Stimulated activated CD8-positive, alpha-beta memory T cell treated with anti-CD3 and anti-CD28 coated beads, Interleukin-7, amount 100 ng/mL, for 4 hours (primary cell): ENCODE measurements around the gene NIBAN1.

Experiments
- DNase-seq, 2 donors: peaks; one replicate each; pipeline ENCODE4 v3.0.0-alpha.2; 2020; ENCODE audit warnings: low read depth in 2 of 2

The NIBAN1 gene

GRCh38 chr1:184945678-184946412, 28.5 kb downstream of the NIBAN1 start:
- DNase-seq, result no peak

GRCh38 chr1:184945029-184945428, 29.3 kb downstream of the NIBAN1 start:
- no peak for DNase-seq

- no peak for DNase-seq
Measured at GRCh38 chr1:184943998-184944397, 30.3 kb downstream of the NIBAN1 start.

DNA sequence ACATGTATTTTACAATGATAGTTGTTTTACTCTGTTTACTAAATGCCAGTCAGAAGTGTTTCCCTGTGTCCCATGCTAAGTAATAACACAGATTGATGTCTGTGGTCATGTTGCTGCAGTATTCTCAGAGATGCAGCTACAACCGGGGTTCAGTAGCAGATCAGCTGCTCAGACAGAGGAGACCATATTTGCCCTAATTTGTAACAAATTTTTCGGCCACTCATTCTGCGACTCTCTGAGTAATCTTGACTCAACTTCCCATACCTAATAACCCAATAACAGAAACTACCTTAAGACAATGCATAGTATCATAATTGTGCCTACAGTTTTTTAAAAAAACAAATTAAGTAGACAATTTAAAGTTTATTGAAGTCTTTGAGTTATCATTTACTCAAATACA, 32.6 kb downstream of the NIBAN1 start:
- DNase-seq, result no peak

- no peak for DNase-seq
Measured at GRCh38 chr1:184941410-184941733, 32.9 kb downstream of the NIBAN1 start.

DNA sequence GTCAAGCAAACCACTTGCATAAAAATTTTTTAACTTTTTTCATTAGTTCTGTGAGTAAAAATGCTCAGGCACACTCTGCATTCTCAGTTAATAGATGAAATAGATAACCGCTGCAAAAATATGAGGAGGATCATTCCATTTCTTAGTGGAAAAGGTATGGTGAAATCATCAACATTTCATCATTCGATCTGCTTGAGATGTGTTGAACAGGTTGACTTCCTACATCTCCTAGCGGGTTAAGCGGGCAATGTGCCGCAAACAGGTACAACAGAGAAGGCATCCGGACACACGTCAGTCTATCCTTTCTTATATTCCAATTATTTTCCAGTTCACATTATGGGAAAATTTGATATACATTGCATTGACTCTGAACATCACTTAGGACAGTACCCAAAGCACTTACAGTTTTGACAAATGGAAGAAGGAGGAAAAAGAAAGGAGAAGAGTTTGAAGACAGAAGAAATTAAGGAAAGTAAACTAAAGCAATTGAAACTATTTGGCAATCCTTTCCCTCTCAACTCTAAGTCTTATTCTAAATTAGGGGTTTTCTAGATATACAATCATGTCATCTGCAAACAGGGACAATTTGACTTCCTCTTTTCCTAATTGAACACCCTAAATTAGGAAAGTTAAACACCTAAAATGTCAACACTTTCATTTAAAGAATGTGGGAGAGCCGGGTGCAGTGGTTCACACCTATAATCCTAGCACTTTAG, 33.5 kb downstream of the NIBAN1 start:
- DNase-seq, result no peak

- no peak for DNase-seq
Measured at GRCh38 chr1:184940226-184940625, 34.1 kb downstream of the NIBAN1 start.

GRCh38 chr1:184937729-184938128, 36.6 kb downstream of the NIBAN1 start:
- no peak for DNase-seq

- DNase-seq, result no peak
Measured at GRCh38 chr1:184935920-184936798, 38.1 kb downstream of the NIBAN1 start.

DNA sequence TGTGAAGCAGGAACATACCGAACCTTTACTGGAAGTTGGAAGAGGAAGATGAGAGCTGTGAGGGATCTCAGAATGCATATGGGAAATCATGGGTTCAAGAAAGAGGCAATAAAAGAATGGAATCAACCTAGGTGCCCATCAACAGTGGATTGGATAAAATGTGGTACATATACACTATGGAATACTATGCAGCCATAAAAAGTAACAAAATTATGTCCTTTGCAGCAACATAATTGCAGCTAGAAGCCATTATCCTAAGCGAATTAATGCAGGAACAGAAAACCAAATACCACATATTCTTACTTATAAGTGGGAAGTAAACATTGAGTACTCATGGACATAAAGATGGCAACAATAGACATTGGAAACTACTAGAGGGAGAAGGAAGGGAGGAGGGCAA, 40.4 kb downstream of the NIBAN1 start:
- no peak for DNase-seq

- no peak for DNase-seq
Measured at GRCh38 chr1:184932319-184932718, 42.0 kb downstream of the NIBAN1 start.

GRCh38 chr1:184931566-184931965, 42.7 kb downstream of the NIBAN1 start:
- no peak for DNase-seq

GRCh38 chr1:184930645-184931044, 43.7 kb downstream of the NIBAN1 start:
- DNase-seq, result no peak

DNA sequence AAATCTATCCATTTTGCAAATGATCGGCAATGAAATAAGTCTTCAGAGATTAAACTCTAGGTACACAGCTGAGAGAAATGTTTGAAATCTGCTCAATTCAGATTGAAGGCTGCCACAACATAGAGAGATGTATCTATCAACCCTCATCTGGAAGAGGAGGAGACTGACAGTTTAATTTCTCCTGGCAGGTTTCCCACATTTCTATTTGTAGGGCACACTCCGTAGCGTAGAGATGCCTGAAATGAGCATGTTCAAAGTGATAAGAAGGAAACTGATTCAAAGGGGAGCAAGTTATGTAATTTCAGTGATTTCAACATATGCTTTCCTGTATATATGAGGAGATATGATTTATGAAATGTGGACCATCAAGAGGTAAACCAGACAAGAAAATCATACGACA, 44.1 kb downstream of the NIBAN1 start:
- no peak for DNase-seq

- DNase-seq, result no peak
Measured at GRCh38 chr1:184929711-184930202, 44.6 kb downstream of the NIBAN1 start.

- no peak for DNase-seq
Measured at GRCh38 chr1:184928394-184928793, 45.9 kb downstream of the NIBAN1 start.
